AG08396 (cell line): ENCODE data around the gene BIRC7.

ENCODE experiments used
- DNase-seq: peaks from one replicate; pipeline ENCODE4 v3.0.0; 2012; ENCODE audit warnings: low spot score, mixed read lengths

BIRC7 gene

DNA sequence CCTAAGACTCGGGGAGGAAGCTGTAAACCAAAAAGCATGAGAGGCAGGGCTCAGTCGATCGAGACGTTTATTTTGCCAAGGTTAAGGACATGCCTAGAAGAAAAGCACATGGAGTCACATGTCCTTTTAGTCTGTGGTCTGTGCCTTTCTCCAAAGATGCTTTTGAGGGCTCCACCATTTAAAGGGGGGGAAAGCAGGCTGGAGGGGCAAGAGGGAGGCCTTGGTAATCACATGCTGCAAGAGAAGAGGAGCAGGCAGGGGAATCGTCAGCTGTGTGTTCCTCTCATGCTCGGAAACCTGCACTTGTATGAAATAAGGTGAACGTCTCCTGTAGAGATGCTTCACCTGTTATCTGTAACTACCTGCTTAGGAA, 10.6 kb upstream of the BIRC7 start:
- DNase-seq: no peak

DNA sequence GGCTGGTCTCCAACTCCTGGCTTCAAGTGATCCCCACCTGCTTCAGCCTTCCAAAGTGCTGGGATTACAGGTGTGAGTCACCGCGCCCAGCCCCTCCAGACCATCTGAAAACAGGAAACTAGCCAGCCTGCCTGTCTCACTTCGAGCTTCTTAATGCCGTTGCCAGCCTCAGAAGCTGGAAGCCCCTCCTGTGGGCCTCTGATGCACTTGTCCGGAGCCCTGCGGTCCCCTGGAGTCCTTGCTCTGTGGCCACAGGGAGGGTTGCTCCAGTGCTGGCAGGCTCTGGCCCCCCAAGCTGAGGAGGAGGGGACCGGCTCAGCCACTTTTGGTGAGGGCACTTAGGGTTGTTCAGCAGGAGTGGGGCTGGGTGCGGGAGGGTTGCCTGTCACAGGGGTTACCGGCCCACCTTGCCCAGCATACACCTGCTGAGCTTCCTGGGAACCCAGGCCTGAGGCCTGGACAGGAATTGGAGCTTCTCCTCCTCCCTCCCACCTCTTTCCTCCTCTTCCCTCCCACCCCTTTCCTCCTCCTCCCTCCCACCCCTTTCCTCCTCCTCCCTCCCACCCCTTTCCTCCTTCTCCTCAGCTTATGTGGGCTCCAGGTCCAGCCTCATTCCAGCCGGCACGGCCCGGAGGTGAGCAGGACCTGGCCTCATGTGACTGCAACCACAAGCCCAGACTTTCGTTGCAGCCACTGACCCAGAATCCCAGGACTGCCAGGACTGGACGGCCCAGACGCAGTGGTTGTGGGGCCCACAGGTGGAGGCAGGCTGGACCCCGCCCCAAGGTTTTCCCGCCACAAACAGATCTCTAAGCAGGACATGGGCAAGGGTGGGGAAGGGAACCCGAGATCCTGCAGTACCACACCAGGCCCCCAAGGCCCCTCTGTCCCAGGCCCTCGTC, 9.4 kb upstream of the BIRC7 start:
- DNase-seq: no peak

DNA sequence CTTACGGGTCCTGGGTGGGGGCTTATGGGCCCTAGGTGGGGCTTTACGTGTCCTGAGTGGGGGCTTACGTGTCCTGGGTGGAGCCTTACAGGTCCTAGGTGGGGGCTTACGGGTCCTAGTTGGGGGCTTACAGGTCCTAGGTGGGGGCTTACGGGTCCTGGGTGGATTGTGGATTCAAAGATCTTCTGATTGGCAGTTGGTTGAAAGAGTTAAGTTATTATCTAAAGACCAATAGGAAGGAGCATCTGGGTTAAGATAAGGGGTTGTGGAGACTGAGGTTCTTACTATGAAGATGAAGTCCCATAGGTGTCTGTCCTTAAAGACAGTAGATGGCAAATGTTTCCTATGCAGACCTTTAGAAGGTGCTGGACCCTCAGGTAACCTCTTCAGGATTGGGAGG, 8.4 kb upstream of the BIRC7 start:
- DNase-seq: no peak

DNA sequence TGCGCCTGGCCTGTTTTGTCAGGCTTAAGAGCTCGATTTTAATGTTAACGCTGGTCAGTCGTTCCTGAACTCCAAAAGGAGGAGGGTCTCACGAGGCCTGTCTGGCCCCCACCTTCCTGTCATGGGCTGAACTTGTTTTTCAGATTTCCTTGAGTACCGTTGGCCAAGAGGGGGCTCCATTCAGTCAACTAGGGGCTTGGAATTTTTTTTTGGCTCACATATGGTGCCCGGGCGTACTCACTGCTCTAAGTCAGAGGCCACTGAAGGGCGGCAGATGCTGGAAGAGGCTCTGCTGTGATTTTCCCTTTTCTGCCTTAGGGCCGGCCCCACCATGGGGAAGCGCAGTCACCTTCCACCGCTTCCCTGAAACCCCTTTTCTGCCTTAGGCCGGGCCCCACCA, 6.9 kb upstream of the BIRC7 start:
- DNase-seq: no peak

DNA sequence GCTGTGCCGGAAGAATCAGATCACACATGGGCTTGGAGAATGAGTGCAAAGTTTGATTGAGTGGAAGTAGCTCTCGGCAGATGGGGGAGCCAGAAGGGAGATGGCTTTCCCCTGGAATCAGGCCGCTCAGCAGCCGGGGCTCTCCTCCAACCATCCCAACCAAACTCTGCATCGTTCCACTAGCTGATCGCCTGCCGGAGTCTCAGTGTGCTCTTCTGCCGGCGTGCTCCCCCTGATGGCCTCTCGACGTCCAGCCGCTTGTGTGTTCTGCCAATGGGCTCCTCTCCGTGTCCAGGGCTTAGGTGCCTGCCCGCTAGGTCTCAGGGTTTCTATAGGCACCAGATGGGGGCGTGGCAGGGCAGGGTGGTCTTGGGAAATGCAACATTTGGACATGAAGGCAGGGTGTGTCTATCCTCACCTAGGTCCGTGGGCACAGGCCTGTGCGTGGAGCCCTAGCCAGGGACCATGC, 4.9 kb upstream of the BIRC7 start:
- DNase-seq: peak; percentile 78

DNA sequence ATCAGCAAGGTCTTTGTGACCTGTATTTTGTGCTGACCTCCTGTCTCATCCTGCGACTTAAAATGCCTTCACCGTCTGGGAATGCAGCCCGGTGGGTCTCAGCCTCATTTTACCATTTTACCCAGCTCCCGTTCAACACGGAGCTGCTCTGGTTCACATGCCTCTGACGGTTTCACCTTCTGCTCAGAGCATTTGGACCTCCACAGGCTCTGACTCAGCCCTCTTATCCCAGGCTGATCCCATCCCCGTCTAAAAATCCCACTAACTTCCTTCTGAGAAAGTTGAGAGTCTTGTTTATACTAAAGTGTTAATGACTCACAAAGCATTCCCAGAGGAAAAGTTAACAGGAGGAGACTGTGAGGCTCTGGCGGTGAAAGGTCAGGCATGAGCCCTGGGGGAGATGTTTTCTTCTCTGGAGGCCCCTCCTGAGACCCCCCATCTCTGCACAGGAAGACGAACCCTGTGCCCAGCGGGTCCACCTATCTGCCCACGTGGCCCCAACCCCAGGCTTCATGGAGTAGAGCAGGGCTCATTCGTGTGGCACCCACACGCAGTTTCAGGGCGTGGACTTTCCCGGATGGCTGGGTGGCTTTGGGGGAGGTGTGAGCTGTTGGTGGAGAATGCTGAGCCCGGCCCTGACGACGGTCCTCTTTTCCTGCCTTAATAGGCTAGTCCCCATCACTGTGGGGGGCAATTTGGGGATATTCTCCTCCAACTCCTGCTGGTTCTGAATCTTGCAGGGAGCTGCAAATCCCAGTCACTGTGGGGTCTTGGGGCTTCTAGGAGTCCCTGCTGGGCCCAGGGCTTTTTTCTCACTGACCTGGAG, 3.3 kb upstream of the BIRC7 start:
- peak; percentile 83 for DNase-seq

DNA sequence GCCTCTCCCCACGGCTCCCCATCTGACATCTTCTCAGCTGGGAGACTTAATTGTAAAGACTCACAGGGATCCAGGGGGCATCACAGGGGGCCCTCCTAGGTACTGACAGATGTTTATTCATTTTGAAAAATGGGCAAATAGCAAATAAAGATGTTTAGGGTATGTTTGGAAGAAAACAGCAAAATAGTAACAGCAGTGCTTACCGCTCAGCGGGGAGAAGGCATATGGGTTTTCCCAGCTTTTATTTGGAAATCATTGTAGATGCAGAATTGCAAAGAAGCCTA, 2.7 kb upstream of the BIRC7 start:
- no peak for DNase-seq

DNA sequence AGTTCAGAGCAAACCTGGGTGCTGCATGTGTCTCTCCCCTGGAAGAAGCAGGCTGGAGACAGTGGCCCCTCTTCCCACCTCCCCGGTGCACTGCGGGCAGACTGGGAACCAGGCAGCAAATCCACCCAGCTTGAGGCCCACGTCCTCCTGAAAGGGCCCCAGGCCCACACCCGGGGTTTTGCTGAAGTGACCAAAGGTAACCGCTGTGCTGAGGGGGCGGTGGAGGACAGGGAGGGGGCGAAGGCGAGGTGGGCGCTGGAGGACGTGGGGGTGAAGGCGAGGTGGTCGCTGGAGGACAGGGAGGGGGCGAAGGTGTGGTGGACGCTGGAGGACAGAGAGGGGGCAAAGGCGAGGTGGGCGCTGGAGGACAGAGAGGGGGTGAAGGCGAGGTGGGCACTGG, 1.8 kb upstream of the BIRC7 start:
- DNase-seq: no peak

DNA sequence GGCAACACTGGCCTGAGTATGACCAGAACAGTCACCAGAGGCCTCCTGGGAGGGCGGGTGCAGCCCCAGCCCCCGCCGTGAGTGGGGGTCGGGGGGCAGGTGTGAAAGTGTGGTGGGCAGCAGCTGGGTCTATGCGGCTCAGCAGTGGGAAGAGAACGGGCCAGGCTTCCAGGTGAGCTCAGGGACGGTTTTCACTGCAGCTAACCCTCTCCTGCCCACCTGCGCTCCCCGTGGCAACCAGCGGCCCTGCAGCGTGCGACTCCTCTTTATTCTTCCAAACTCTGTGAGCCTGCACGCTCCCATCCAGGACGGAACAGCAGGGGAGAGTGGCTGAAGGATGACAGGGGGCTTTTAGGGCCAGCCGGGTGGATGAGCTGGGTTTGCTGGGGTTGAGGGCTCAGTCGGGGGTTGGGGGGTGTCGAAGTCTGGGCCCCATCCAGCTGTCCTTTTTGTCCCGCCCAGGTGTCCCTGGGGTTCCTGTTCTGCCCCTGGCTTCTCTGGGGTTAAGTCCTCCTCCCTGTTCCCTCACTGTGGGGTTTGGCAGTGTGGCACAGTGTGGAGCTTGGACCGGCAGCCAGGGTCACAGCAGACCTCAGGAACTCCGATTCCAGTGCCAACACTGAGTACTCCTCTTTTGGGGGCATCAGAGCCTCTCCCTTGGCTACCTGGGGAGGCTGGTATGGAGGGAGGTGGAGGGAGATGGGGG, 859 bp upstream of the BIRC7 start:
- peak; percentile 52 for DNase-seq

DNA sequence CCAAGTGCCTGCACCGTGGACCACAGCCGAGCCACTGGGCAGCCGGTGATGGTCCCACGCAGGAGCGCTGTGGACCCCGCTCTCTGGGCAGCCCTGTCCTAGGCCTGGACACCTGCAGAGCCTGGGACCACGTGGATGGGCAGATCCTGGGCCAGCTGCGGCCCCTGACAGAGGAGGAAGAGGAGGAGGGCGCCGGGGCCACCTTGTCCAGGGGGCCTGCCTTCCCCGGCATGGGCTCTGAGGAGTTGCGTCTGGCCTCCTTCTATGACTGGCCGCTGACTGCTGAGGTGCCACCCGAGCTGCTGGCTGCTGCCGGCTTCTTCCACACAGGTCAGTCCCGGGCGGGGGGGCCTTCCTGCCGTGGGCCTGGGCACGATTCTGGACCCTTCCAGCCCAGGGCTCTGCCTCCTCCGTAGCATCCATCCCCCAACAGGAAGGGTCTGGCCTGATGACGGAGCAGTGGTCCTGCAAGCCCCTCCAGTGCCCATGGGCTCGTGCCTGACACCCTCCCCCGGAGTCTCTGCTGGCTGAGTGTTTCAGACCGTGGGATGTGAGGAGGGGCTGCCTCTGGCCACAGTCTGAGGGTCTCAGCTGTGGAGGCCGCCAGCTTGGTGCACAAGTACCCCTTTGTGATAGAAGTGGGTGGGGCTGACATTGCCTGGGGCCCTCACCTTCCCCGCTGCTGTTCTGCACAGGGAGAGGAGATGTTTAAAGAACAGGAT, 572 bp downstream of the BIRC7 start:
- DNase-seq: no peak

DNA sequence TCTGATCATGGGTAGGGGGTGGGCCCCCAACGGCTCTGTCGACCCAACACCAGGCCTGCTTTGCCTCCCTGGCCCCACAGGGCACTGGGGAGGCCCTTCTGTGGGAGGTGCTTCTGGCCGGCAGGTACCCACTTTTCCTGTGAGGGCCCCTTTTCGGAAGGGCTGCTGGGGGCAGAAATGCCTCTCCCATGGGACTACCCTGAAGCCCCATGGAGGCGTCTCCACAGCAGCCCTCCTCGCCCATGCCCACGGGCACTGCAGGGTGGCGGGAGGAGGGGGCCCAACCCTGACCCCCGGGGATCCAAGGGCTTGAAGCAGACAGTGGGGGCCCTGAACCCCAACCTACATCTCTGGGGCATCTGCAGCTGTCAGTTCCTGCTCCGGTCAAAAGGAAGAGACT, 2.3 kb downstream of the BIRC7 start:
- no peak for DNase-seq

DNA sequence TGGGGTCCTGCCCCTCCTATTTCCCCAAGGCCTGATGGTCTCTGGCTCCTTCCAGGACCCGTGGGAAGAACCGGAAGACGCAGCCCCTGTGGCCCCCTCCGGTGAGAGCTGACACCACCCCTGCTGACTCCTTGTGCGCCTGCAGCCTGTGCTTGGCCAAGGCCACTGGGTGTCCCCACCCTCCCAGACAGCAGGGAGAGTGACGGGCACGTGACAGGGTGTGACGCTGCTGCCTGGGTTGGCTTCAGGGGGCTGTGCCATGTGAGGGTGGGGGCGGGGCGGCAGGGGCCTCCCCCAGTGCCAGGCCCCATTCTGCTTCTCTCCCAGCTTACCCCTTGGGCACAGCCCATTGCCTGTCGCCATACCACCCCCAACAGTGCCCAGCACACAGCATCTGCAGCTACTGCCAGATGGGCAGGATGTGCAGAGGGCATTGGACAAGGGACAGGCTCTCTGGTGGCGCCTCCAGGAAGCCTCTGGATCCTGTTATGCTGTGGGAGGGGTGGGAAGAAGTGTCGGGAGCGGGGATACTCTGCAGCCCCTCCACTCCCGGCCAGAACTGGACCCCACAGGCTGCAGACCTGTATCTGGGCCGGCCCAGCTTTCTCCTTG, 2.9 kb downstream of the BIRC7 start:
- DNase-seq: no peak

DNA sequence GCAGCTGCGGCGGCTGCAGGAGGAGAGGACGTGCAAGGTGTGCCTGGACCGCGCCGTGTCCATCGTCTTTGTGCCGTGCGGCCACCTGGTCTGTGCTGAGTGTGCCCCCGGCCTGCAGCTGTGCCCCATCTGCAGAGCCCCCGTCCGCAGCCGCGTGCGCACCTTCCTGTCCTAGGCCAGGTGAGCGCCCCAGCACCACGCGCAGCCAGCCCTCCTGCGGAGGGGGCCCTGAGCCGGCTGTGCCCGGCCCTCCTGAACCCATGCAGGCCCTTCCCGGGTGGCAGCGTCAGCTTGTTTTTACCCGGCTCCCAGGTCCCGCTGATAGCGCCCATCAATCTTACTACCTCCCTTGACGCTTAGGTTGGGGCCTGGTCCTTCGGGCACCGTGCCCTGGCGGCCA, 3.7 kb downstream of the BIRC7 start:
- DNase-seq: no peak

DNA sequence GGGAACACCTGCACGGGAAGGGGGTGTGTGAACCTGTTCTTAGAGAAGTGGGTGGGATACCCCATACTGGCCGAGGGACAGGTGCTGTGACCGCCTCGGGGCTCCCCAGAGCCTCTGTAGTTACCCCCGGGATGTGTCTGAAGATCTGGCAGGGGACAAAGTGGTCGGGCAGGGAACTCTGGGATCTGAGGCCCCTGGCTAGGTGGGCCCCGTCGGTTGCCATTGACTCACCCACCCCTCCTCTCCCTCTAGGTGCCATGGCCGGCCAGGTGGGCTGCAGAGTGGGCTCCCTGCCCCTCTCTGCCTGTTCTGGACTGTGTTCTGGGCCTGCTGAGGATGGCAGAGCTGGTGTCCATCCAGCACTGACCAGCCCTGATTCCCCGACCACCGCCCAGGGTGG, 4.3 kb downstream of the BIRC7 start:
- no peak for DNase-seq

DNA sequence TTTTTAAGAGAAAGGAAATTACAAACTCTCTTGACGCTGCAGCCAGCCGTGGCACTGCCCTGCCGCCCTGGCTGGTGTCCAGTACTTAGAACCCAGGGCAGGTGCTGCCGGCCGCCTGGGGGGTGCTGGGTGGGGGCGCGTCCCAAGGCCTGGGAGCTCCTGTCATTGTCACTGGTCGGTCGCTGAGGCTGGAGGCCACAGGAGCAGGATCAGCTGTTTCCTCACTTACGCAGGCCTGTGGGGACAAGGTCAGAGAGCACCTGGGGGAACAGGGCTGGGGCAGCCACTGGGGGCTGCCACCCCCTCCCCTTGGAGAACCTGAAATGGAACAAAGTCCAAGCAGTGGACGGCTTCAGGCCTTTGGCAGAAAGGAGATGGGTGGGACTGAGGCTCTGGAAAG, 5.6 kb downstream of the BIRC7 start:
- no peak for DNase-seq

DNA sequence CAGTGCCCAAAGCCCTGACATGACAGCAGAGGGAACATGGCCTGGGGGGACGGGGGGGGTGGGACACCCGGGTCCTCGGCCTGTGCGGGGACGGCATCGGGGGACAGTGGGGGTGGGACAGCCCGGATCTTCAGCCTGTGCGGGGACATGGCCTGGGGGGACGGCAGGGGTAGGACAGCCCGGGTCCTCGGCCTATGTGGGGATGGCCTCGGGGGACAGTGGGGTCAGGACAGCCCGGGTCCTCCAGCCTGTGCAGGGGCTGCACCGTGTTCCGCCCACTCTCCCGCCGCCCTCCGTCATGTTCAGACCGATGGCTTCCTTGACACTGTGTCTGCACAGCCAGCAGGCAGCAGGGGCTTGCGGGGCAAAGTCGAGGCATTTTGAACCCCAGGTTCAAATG, 7.0 kb downstream of the BIRC7 start:
- no peak for DNase-seq

DNA sequence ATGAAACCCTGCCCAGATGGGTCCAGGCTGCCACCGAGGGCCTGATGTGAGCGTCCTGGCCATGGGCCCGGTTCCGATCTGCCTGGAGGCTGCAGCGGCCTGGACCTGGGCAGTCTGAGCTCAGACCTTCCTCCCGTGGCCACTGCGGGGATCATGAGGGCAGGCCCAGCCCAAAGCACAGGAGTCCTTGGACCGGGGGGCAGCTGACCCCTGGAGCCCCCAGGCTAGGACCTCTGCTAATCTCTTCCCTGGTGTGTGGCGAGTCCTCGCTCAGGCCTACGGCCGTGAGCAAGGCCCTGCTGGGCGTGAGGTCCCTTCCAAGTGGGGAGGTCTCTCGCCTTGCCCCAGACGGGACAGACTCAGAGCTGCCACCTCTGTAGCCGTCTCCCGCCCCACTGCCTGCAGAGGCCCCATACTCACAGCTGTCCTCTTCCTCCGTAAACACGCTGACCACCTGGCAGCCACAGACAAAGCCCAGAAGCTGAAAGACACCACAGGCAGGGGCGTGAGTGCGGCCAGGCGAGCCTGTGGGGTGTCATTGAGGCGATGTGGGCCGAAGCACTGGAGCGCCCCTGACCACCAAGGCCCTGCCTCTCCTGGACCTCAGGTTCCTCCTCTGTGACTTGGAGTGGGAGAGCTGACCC, 8.0 kb downstream of the BIRC7 start:
- DNase-seq: no peak

DNA sequence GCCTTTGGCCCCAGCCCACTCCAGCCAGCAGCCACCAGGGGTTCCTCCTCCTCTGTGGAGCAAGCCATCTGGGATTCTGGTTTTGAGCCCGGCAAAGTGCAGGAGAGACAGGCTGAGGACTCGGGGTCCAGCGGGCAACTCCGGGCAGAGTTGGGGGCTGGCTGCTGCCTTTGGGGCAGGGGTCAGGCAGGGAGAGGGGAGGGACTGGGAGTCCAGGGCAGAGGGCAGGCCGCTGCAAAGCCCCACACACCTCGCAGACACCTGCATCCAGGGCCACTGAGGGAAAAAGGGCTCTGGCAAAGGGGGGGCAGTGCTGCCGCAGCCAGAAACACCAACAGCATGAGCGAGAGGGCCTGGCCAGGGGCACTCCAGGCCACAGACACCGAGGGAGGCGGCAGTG, 8.8 kb downstream of the BIRC7 start:
- no peak for DNase-seq

DNA sequence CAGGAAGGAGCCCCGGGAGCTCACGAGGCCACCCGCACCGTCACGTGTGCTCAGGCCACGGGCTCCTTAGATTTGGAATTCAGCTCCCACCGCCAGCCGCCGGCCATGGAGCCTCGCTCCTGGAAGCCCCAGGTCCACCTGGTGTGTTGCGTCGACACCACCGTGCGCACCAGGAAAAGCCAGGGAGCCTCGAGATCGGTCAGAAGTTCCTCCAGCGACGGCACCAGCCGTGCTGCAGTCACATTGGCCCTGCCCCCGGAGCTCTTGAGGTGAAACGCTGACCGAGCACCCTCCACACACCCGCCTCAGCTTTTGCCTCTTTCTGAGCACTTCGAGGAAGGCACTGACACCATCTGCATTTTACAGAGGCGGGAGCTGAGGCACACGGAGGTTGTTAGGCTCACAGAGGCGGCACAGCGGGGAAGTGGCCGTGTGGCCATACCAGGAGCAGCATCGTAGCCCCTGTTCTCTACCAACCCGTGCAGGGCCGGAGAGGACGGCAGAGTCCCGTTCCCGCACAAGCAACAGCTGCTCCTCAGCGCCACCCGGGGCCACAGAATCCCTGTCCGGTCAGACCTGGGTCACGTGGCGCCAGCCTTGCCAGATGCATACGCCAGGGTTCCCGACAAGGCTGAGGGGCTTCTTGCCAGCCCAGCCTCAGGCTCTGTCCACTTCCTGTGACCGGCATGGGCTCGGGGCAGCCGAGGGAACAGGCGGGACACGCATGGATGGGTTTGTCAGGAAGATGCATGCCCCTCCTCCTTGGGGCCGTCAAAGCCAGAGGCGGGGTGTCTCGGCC, 11.0 kb downstream of the BIRC7 start:
- no peak for DNase-seq

DNA sequence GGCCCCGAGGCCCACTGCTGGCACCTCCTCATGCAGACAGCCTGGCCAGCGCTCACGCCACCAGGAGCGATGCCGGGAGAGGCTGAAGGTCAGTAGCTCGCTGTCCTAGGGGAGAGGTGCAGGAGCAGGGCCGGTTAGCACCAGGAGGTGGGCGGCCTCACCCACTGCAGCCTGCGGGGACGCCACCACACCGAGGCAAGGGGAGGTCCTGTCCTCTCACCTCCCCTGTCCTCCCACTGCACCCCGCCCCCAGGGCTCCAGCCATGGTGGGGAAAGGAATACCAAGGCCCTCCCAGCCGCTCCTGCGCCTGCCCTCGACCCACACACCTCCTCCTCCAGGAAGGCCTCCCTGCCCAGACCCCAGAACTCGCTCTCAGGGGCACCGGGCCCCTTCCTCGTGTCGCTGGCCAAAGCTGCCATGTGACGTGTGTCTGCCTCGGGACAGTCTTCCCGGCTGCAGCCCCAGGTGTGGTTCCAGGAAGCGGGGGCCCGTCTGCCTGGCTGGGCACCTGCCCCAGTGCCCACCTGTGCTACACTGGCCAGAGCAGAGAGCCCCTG, 12.0 kb downstream of the BIRC7 start:
- no peak for DNase-seq
